A673 (cell line): ENCODE results near the gene DAPK1. TPM values are rescaled to one million over a fixed set of nuclear protein-coding genes. Genes with fewer than 3 reads are reported as not detected.

Source experiments
- BruUV-seq: library from RNA; stranded (reverse); fragments of 400-500 nt; replicated peaks from 2 replicates; lab custom pipeline; 2021; lab: Mats Ljungman, UMichigan
- CTCF ChIA-PET: fragments of 300-600 bp; sonication (Branson Sonifier 250); formaldehyde crosslinking; loops from one replicate; lab custom pipeline; 2022; ENCODE audit warnings: antibody characterized with exemption; lab: Charles Lee
- POLR2A ChIA-PET: fragments of 300-600 bp; sonication (Branson Sonifier 250); formaldehyde crosslinking; loops from one replicate; lab custom pipeline; 2022; ENCODE audit warnings: antibody characterized with exemption; ENCODE audit not compliant: low non-redundant PET; lab: Charles Lee
- DNase-seq: peaks from one replicate; pipeline ENCODE4 v3.0.0-alpha.2; 2015; ENCODE audit warnings: low spot score
- H3K27ac ChIP-seq: fragments of 200-600 bp; sonication (generic); 2 replicates; pipeline ENCODE4 v1.5.1; 2016; ENCODE audit warnings: mixed run types, low read depth, mild to moderate bottlenecking, mixed read lengths, antibody characterized with exemption, low read length; ENCODE audit not compliant: poor library complexity, severe bottlenecking
- H3K27me3 ChIP-seq: fragments of 200-600 bp; sonication (generic); replicated peaks from 2 replicates; pipeline ENCODE4 v1.6.1; 2017; ENCODE audit warnings: mixed run types, low read depth, mild to moderate bottlenecking, mixed read lengths, antibody characterized with exemption, low read length; ENCODE audit not compliant: insufficient read depth, poor library complexity
- H3K36me3 ChIP-seq: fragments of 200-600 bp; sonication (generic); 2 replicates; pipeline ENCODE4 v1.6.1; 2016; ENCODE audit warnings: mixed run types, mild to moderate bottlenecking, mixed read lengths, antibody characterized with exemption, low read length; ENCODE audit not compliant: insufficient read depth, poor library complexity, severe bottlenecking
- H3K4me1 ChIP-seq: fragments of 200-600 bp; sonication (generic); 2 replicates; pipeline ENCODE4 v1.6.1; 2017; ENCODE audit warnings: mixed run types, mild to moderate bottlenecking, mixed read lengths, antibody characterized with exemption, low read length; ENCODE audit not compliant: insufficient read depth, poor library complexity, severe bottlenecking
- H3K4me3 ChIP-seq: fragments of 200-600 bp; sonication (generic); 2 replicates; pipeline ENCODE4 v1.5.1; 2016; ENCODE audit warnings: low read depth, mixed run types, mild to moderate bottlenecking, mixed read lengths, low read length; ENCODE audit not compliant: poor library complexity, severe bottlenecking
- H3K9me3 ChIP-seq: fragments of 200-600 bp; sonication (generic); 2 replicates; pipeline ENCODE4 v1.6.1; 2016; ENCODE audit warnings: mixed run types, low read depth, mild to moderate bottlenecking, mixed read lengths, antibody characterized with exemption, low read length; ENCODE audit not compliant: poor library complexity, severe bottlenecking
- EZH2 ChIP-seq: fragments of 200-600 bp; sonication (generic); IDR thresholded peaks from 2 replicates; pipeline ENCODE4 v1.6.1; 2017; ENCODE audit warnings: borderline replicate concordance, low read depth, mild to moderate bottlenecking, mixed read lengths, antibody characterized with exemption, low read length; ENCODE audit not compliant: poor library complexity, severe bottlenecking
- intact Hi-C: fragments of 100-400 bp; cut with micrococcal nuclease; formaldehyde crosslinking; loops from one replicate; pipeline ENCODE4 v1.10.0; 2022; ENCODE audit not compliant: unreplicated experiment
- total RNA-seq: library from RNA; stranded (reverse); gene quantifications from 2 replicates; pipeline ENCODE4 v1.2.3, GENCODE V29; 2021
- TF ChIP-seq, protein P1 (sequence below): fragments of 300-800, 200-600 bp; sonication (generic); conservative IDR thresholded peaks from 2 replicates; pipeline ENCODE4 v1.5.1; 2017; ENCODE audit warnings: low read depth, mild to moderate bottlenecking, antibody characterized with exemption, low read length, moderate library complexity, mixed read lengths

The DAPK1 gene
- total RNA-seq, 1 experiment from 2014 or later = 380 TPM

DNA sequence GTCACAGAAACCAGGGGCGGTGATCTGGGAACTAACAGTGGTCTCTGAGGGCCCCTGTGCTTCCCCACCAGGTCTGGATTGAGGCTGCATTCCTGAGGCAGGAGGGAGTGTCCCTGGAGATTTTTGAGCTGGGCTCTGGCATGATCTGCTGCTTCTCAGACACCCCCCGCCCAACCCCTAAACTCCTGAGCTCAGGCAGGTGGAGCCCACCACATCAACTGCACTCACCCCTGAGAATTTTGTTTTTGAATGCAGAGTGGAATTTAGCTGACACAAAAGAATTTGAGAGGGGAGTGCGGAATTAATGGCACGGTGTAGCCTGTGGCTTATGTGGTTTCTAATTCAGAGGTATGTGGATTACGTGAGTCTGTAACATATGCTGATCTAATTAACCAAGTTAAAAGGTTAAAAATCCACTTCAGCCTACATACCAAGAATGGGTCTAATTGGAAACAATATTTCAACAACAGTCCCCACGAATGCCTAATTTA, 204.3 kb downstream of the DAPK1 start:
- POLR2A ChIA-PET = no interaction called here
- intact Hi-C loops = no loop called here

GRCh38 chr9:87702921-87703320, 205.3 kb downstream of the DAPK1 start:
- POLR2A ChIA-PET = no interaction called here
- Histone ChIP-seq H3K27me3 (no peaks in the 10 kb centered on the region), H3K36me3 (peaks cover 97% of the 10 kb centered on the region), H3K27ac (no peak overlapping the region), H3K4me3 (no peak overlapping the region), H3K4me1 (no peaks in the 10 kb centered on the region), H3K9me3 (no peaks in the 10 kb centered on the region)
- CTCF ChIA-PET = no interaction called here
- TF ChIP-seq, protein P1, sequence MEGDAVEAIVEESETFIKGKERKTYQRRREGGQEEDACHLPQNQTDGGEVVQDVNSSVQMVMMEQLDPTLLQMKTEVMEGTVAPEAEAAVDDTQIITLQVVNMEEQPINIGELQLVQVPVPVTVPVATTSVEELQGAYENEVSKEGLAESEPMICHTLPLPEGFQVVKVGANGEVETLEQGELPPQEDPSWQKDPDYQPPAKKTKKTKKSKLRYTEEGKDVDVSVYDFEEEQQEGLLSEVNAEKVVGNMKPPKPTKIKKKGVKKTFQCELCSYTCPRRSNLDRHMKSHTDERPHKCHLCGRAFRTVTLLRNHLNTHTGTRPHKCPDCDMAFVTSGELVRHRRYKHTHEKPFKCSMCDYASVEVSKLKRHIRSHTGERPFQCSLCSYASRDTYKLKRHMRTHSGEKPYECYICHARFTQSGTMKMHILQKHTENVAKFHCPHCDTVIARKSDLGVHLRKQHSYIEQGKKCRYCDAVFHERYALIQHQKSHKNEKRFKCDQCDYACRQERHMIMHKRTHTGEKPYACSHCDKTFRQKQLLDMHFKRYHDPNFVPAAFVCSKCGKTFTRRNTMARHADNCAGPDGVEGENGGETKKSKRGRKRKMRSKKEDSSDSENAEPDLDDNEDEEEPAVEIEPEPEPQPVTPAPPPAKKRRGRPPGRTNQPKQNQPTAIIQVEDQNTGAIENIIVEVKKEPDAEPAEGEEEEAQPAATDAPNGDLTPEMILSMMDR = no peak
- no peak for TF ChIP-seq EZH2
- DNase-seq = no peak
- intact Hi-C loops = no loop called here
- no TSS peak for BruUV-seq

More for the DNA sequence above, 204.3 kb downstream of the DAPK1 start:
- Histone ChIP-seq H3K27me3 (no peaks in the 10 kb centered on the region), H3K9me3 (no peaks in the 10 kb centered on the region), H3K4me1 (no peaks in the 10 kb centered on the region), H3K4me3 (no peak overlapping the region), H3K27ac (no peak overlapping the region), H3K36me3 (peaks cover 97% of the 10 kb centered on the region)
- TF ChIP-seq, protein P1 = no peak
- TF ChIP-seq EZH2 = no peak
- CTCF ChIA-PET = no interaction called here
- no TSS peak for BruUV-seq
- no peak for DNase-seq

GRCh38 chr9:87703636-87704276, 206.1 kb downstream of the DAPK1 start:
- intact Hi-C loops = no loop called here
- H3K27ac ChIP-seq = peak overlapping the region; percentile 22
- TF ChIP-seq, protein P1 = no peak
- no peak for TF ChIP-seq EZH2
- H3K4me1 ChIP-seq = no peaks in the 10 kb centered on the region
- no peaks in the 10 kb centered on the region for H3K27me3 ChIP-seq
- BruUV-seq = no TSS peak
- POLR2A ChIA-PET = no interaction called here
- no peak for DNase-seq
- H3K36me3 ChIP-seq = peaks cover 97% of the 10 kb centered on the region
- H3K4me3 ChIP-seq = no peak overlapping the region
- CTCF ChIA-PET = no interaction called here
- H3K9me3 ChIP-seq = no peaks in the 10 kb centered on the region
